Thyroid gland (tissue), 4 donors: ENCODE results near the gene KRT31.

ENCODE experiments used
- CTCF ChIP-seq, 6 experiments: fragments of 200-600 bp in 3 of 6; fragments of 450-650 bp in 3 of 6; sonication (generic) in 3 of 6; IDR thresholded peaks; one replicate each; pipeline ENCODE4 v1.5.1; 2016 to 2019; ENCODE audit warnings: antibody characterized with exemption in 6 of 6, mild to moderate bottlenecking in 2 of 6, inconsistent platforms in 1 of 6, moderate library complexity in 1 of 6
- POLR2A ChIP-seq, 2 donors: fragments of 450-650 bp; IDR thresholded peaks; one replicate each; pipeline ENCODE4 v1.6.1; 2017; ENCODE audit warnings: antibody characterized with exemption in 2 of 2, mild to moderate bottlenecking in 2 of 2, moderate library complexity in 1 of 2

- TF ChIP-seq POLR2A (IDR thresholded peaks at IDR 0.05) (no peak), CTCF (IDR thresholded peaks at IDR 0.05) (no peak)
These were observed at the start of gene KRT31 for GRCh38 chr17:41396996-41397660.
